ENCODE measurements around the gene WDR72. TPM values are rescaled to one million over a fixed set of nuclear protein-coding genes. Genes with fewer than 3 reads are reported as not detected.
"Not testable (repeated sequence)": the region's sequence is repeated elsewhere in the genome, so short reads cannot be mapped to it uniquely, and the experiment has no call there.

WDR72 gene
- total RNA-seq (not detected), polyA plus RNA-seq (not detected)

DNA sequence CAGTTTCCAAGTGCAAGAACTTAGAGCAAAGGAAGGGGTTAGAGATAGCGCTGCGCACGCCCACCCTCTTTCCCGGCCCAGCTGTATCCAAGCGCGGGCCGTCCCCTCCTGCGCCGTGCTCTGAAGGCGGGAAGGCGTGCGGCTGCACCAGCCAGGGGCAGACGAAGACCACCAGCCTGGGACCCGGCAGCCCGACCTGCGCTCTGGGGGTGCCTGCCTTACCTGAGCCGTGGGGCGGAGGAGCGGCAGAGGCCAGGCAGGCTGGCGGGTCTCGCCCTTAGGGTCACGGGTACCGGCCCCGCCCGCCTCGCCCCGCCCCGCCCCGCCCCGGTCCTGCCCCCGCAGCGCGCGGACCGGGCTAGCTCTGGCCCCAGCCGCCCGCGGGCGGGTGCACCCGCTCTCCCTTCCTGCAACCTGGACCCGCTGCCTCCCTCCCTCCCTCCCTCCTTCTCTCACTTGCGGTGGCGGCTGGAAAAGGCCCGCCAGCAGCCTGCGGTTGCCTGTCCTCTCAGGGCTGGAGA is at the start of gene WDR72:
Gene WDR72 (minus strand): TSS at position 253 of the 521 bp plus-strand sequence. CDS start 26,514 bp downstream, outside the sequence.
- no peak for DNase-seq
- Histone ChIP-seq H3K27ac (ENCODE audit: low read depth, low read length) (no peak within 1 kb of the TSS), H3K36me3 (ENCODE audit: insufficient read depth, low read length) (no peaks in the 10 kb centered on the region), H3K4me1 (ENCODE audit: insufficient read depth, low read length) (no peaks in the 10 kb centered on the region), H3K9me3 (ENCODE audit: low read length) (no peaks in the 10 kb centered on the region), H3K4me3 (ENCODE audit: low read length) (no peak within 1 kb of the TSS), H3K27me3 (ENCODE audit: insufficient read depth, low read length, poor library complexity, severe bottlenecking) (no peaks in the 10 kb centered on the region)
- H3K4me3 Mint-ChIP-seq = no peak within 1 kb of the TSS
- ChIA-PET POLR2A (no interaction called here), CTCF (no interaction called here)
- peaks cover 0 to 26% (median 13%) of the 10 kb centered on the region in 5 donors for H3K9me3 Mint-ChIP-seq
- peak within 1 kb of the TSS in 1 of 8 donors; percentile 60 for H3K27ac Mint-ChIP-seq
- no peaks in the 10 kb centered on the region for H3K36me3 Mint-ChIP-seq
- H3K4me1 Mint-ChIP-seq = no peaks in the 10 kb centered on the region
- peaks cover 27 to 31% of the 10 kb centered on the region in 2 donors for H3K27me3 Mint-ChIP-seq

DNA sequence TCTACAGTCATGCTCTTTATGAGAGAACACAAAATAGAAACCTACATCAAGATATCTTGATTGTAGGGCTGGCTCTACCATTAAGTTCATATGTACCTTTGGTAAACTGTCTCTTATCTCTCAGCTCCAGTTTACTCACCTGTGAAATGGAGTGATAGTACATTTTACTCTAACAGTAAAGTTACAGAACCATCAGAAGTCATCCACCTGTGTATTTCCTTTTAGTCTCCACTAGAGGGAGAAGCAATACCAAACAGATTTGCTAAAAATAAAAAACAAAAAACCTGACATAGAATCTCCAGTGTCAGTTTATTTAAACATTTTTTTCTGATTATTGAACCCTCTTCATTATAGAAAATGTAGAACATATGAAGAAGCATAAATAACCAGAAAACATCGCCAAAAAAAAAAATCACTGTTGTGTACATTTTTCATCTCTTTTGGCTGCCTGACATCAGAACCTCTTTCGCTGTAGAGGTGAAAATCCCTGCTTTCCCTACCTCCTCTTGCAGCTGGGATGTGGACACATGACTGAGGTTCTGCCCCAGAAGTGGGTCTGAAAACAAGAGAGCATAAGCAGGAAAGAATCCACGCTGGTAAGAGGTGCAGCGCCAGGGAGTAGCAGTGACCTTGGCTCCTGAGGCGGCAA is 48.7 kb upstream of the WDR72 start:
- no peaks in the 10 kb centered on the region for H3K9me3 ChIP-seq (ENCODE audit: low read length)
- H3K27ac ChIP-seq (ENCODE audit: low read depth, low read length) = no peak overlapping the region
- ChIA-PET CTCF (no interaction called here), POLR2A (no interaction called here)
- Mint-ChIP-seq H3K36me3 (no peaks in the 10 kb centered on the region), H3K27ac (no peak overlapping the region), H3K27me3 (no peaks in the 10 kb centered on the region), H3K4me3 (no peak overlapping the region), H3K4me1 (peaks cover 0 to 5% (median 2%) of the 10 kb centered on the region in 3 donors), H3K9me3 (peaks cover 0 to 3% (median 0%) of the 10 kb centered on the region in 5 donors)
- H3K27me3 ChIP-seq (ENCODE audit: insufficient read depth, low read length, poor library complexity, severe bottlenecking) = no peaks in the 10 kb centered on the region
- no peak for DNase-seq
- no peaks in the 10 kb centered on the region for H3K4me1 ChIP-seq (ENCODE audit: insufficient read depth, low read length)
- no peak overlapping the region for H3K4me3 ChIP-seq (ENCODE audit: low read length)
- no peaks in the 10 kb centered on the region for H3K36me3 ChIP-seq (ENCODE audit: insufficient read depth, low read length)

DNA sequence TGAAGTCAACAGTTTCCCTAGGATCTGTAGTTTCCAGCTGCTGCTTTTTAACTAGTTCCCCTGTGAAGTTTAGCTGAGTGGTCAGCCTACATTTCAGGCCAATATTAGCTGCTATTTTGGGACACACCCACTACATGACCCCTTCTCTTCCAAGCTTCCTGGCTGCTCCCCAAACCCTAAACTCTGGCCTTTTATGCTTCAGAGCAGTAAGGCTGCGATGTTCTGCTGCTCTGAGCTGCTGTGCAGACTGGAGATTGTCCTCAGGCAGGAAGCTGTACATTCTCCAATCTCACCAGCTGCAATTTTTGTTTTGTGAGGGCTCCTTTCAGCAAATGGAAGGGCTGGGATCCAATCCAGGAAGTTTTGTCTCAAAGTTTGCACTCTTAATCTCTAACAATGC is 48.0 kb upstream of the WDR72 start:
- no peaks in the 10 kb centered on the region for H3K36me3 Mint-ChIP-seq
- Histone ChIP-seq H3K9me3 (ENCODE audit: low read length) (no peaks in the 10 kb centered on the region), H3K27ac (ENCODE audit: low read depth, low read length) (no peak overlapping the region), H3K4me3 (ENCODE audit: low read length) (no peak overlapping the region), H3K36me3 (ENCODE audit: insufficient read depth, low read length) (no peaks in the 10 kb centered on the region), H3K27me3 (ENCODE audit: insufficient read depth, low read length, poor library complexity, severe bottlenecking) (no peaks in the 10 kb centered on the region), H3K4me1 (ENCODE audit: insufficient read depth, low read length) (no peaks in the 10 kb centered on the region)
- POLR2A ChIA-PET = no interaction called here
- H3K9me3 Mint-ChIP-seq = peaks cover 0 to 3% (median 0%) of the 10 kb centered on the region in 5 donors
- H3K4me1 Mint-ChIP-seq = peaks cover 0 to 5% (median 2%) of the 10 kb centered on the region in 3 donors
- DNase-seq = no peak
- no peak overlapping the region for H3K27ac Mint-ChIP-seq
- H3K27me3 Mint-ChIP-seq = no peaks in the 10 kb centered on the region
- CTCF ChIA-PET = no interaction called here
- H3K4me3 Mint-ChIP-seq = no peak overlapping the region

DNA sequence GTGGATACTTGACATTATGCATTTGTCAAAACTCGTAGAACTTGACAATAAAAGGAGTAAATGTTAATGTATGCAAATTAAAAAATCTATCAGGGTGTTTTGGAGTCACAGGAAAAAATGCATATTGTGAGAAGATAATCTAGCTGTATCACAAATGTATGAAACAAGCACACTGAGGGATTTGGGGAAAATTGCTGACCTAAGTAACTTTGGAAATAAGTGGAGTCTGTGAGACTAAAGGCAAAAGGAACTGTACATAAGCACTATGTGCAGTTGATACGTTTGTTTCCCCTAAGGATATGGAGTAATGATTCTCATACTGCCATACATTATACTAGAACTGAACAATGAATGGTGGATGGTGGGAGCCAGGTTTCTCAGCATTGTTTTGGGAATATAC is 43.2 kb upstream of the WDR72 start:
- Mint-ChIP-seq H3K4me1 (no peaks in the 10 kb centered on the region), H3K27me3 (no peaks in the 10 kb centered on the region), H3K9me3 (peaks cover 0 to 2% (median 0%) of the 10 kb centered on the region in 5 donors), H3K4me3 (no peak overlapping the region), H3K27ac (no peak overlapping the region), H3K36me3 (no peaks in the 10 kb centered on the region)
- CTCF ChIA-PET = no interaction called here
- no peaks in the 10 kb centered on the region for H3K36me3 ChIP-seq (ENCODE audit: insufficient read depth, low read length)
- POLR2A ChIA-PET = no interaction called here
- no peak for DNase-seq
- H3K27ac ChIP-seq (ENCODE audit: low read depth, low read length) = no peak overlapping the region
- no peaks in the 10 kb centered on the region for H3K9me3 ChIP-seq (ENCODE audit: low read length)
- H3K27me3 ChIP-seq (ENCODE audit: insufficient read depth, low read length, poor library complexity, severe bottlenecking) = no peaks in the 10 kb centered on the region
- no peak overlapping the region for H3K4me3 ChIP-seq (ENCODE audit: low read length)
- no peaks in the 10 kb centered on the region for H3K4me1 ChIP-seq (ENCODE audit: insufficient read depth, low read length)

DNA sequence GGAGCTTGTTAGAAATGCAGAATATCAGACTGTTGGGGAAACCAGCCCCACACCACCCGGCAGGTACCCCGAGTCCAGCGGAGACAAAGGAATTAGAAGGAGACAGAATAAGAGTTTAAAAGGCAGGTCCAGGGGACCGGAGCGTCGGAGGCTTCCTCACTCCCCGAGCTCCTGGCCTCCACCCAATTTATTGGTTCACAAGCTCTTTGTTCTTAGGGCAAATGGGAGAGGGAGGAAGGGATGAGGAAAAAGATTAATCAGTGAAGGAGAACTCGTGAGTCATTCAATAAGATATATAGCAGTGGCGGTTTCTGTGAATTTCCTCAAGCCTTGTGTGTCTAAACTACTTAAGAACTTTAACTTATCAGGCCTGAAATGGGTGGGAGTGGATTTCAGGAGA is 32.1 kb upstream of the WDR72 start:
- Histone ChIP-seq H3K36me3 (ENCODE audit: insufficient read depth, low read length) (no peaks in the 10 kb centered on the region), H3K27me3 (ENCODE audit: insufficient read depth, low read length, poor library complexity, severe bottlenecking) (no peaks in the 10 kb centered on the region), H3K27ac (ENCODE audit: low read depth, low read length) (no peak overlapping the region), H3K9me3 (ENCODE audit: low read length) (no peaks in the 10 kb centered on the region), H3K4me1 (ENCODE audit: insufficient read depth, low read length) (no peaks in the 10 kb centered on the region), H3K4me3 (ENCODE audit: low read length) (no peak overlapping the region)
- peaks cover 0 to 6% of the 10 kb centered on the region in 2 donors for H3K27me3 Mint-ChIP-seq
- no peak overlapping the region for H3K27ac Mint-ChIP-seq
- no peaks in the 10 kb centered on the region for H3K4me1 Mint-ChIP-seq
- ChIA-PET POLR2A (no interaction called here), CTCF (no interaction called here)
- H3K36me3 Mint-ChIP-seq = no peaks in the 10 kb centered on the region
- no peak for DNase-seq
- peaks cover 0 to 4% (median 0%) of the 10 kb centered on the region in 5 donors for H3K9me3 Mint-ChIP-seq
- H3K4me3 Mint-ChIP-seq = no peak overlapping the region

DNA sequence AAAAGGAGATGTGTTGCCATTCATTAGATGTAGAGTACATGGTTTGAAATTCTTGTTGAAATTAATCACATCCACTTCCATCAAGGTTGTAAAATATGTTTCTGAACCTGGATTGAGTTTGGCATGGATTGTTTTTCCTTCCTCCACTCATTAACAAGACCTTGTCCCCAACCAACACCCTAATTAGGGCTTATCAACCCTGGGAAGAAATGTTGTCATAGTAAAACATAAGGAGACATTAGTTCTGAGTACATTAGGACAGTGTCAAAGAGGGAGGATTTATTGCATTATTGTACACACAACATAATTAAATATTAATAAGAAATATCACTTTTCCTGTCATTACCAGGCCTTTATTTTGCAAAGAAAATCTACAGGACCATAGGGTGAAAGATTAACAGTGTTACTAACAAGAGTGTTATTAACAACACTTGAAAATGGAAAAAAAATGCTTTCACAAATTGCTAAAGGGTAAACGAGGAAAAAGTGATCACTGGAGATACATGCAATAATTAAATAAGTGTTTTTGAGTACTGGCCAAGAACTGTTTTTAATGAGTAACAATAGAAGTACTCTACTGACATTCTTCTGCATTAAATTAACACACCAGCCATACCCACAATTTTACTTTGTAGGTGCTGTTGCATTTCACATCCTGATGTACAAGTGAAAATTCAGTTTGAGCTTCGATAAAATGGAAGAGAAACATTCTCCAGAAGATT is 30.4 kb upstream of the WDR72 start:
- H3K4me3 Mint-ChIP-seq = no peak overlapping the region
- Histone ChIP-seq H3K4me3 (ENCODE audit: low read length) (no peak overlapping the region), H3K4me1 (ENCODE audit: insufficient read depth, low read length) (no peaks in the 10 kb centered on the region), H3K9me3 (ENCODE audit: low read length) (no peaks in the 10 kb centered on the region), H3K36me3 (ENCODE audit: insufficient read depth, low read length) (no peaks in the 10 kb centered on the region), H3K27me3 (ENCODE audit: insufficient read depth, low read length, poor library complexity, severe bottlenecking) (no peaks in the 10 kb centered on the region), H3K27ac (ENCODE audit: low read depth, low read length) (no peak overlapping the region)
- H3K27ac Mint-ChIP-seq = no peak overlapping the region
- peaks cover 0 to 4% (median 0%) of the 10 kb centered on the region in 5 donors for H3K9me3 Mint-ChIP-seq
- no peaks in the 10 kb centered on the region for H3K4me1 Mint-ChIP-seq
- CTCF ChIA-PET = no interaction called here
- peaks cover 0 to 6% of the 10 kb centered on the region in 2 donors for H3K27me3 Mint-ChIP-seq
- no peaks in the 10 kb centered on the region for H3K36me3 Mint-ChIP-seq
- no peak for DNase-seq
- POLR2A ChIA-PET = no interaction called here

DNA sequence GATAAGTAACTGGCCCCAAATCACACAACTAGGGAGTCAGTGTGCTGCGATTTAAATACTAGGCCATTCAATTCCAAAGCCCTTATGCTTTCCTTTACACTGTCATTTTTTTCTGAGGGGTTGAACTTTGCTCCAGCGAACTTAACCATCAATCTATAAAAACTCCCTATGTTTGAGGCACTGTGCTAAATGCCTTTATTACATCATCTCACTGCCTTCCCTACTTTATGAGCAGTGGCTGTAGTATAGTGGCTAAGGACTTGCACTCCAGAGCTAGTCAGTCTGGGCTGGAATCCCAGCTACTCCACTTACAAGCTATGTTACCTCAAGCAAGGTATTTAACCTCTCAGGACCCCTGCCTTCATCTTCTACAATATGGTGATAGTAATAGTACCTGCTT is 26.9 kb upstream of the WDR72 start:
- H3K9me3 ChIP-seq (ENCODE audit: low read length) = no peaks in the 10 kb centered on the region
- Mint-ChIP-seq H3K9me3 (peaks cover 0 to 6% (median 2%) of the 10 kb centered on the region in 5 donors), H3K36me3 (no peaks in the 10 kb centered on the region), H3K4me1 (no peaks in the 10 kb centered on the region), H3K4me3 (no peak overlapping the region), H3K27ac (no peak overlapping the region), H3K27me3 (peaks cover 0 to 2% of the 10 kb centered on the region in 2 donors)
- POLR2A ChIA-PET = no interaction called here
- no peaks in the 10 kb centered on the region for H3K27me3 ChIP-seq (ENCODE audit: insufficient read depth, low read length, poor library complexity, severe bottlenecking)
- H3K4me3 ChIP-seq (ENCODE audit: low read length) = no peak overlapping the region
- no peak for DNase-seq
- CTCF ChIA-PET = no interaction called here
- no peak overlapping the region for H3K27ac ChIP-seq (ENCODE audit: low read depth, low read length)
- no peaks in the 10 kb centered on the region for H3K4me1 ChIP-seq (ENCODE audit: insufficient read depth, low read length)
- no peaks in the 10 kb centered on the region for H3K36me3 ChIP-seq (ENCODE audit: insufficient read depth, low read length)

DNA sequence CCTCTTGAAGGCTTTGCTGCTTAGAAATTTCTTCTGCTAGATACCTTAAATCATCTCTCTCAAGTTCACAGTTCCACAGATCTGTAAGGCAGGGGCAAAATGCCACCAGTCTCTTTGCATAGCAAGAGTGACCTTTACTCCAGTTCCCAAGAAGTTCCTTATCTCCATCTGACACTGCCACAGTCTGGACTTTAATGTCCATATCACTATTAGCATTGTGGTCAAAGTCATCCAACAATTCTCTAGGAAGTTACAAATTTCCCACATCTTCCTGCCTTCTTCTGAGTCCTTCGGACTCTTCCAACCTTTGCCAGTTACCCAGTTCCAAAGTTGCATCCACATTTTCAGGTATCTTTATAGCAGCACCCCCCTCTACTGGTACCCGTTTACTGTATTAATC is 25.8 kb upstream of the WDR72 start:
- H3K9me3 Mint-ChIP-seq = peaks cover 0 to 11% (median 8%) of the 10 kb centered on the region in 5 donors
- H3K27ac Mint-ChIP-seq; H3K4me3 ChIP-seq (ENCODE audit: low read length); H3K27me3 Mint-ChIP-seq; H3K27me3 ChIP-seq (ENCODE audit: insufficient read depth, low read length, poor library complexity, severe bottlenecking); H3K4me1 Mint-ChIP-seq; H3K36me3 ChIP-seq (ENCODE audit: insufficient read depth, low read length); H3K9me3 ChIP-seq (ENCODE audit: low read length); CTCF ChIA-PET; H3K4me1 ChIP-seq (ENCODE audit: insufficient read depth, low read length); H3K27ac ChIP-seq (ENCODE audit: low read depth, low read length); DNase-seq; H3K4me3 Mint-ChIP-seq; POLR2A ChIA-PET; H3K36me3 Mint-ChIP-seq: not testable (repeated sequence)

Measured in CD8-positive, alpha-beta memory T cell (primary cell).